Epithelial cell of esophagus (primary cell): ENCODE measurements around the gene REXO5.

ENCODE experiments used
- DNase-seq: peaks from one replicate; pipeline ENCODE4 v3.0.0; 2010; ENCODE audit warnings: low read depth
- H3K4me3 ChIP-seq: 2 replicates; pipeline ENCODE4 v1.5.1; 2011; ENCODE audit warnings: mild to moderate bottlenecking, low read length, control low read depth
- CTCF ChIP-seq: IDR thresholded peaks from 2 replicates; pipeline ENCODE4 v1.5.1; 2011; ENCODE audit warnings: low read depth, mild to moderate bottlenecking, low read length, control low read depth, inconsistent platforms; ENCODE audit not compliant: insufficient read depth; ENCODE audit errors: missing control alignments

The REXO5 gene

DNA sequence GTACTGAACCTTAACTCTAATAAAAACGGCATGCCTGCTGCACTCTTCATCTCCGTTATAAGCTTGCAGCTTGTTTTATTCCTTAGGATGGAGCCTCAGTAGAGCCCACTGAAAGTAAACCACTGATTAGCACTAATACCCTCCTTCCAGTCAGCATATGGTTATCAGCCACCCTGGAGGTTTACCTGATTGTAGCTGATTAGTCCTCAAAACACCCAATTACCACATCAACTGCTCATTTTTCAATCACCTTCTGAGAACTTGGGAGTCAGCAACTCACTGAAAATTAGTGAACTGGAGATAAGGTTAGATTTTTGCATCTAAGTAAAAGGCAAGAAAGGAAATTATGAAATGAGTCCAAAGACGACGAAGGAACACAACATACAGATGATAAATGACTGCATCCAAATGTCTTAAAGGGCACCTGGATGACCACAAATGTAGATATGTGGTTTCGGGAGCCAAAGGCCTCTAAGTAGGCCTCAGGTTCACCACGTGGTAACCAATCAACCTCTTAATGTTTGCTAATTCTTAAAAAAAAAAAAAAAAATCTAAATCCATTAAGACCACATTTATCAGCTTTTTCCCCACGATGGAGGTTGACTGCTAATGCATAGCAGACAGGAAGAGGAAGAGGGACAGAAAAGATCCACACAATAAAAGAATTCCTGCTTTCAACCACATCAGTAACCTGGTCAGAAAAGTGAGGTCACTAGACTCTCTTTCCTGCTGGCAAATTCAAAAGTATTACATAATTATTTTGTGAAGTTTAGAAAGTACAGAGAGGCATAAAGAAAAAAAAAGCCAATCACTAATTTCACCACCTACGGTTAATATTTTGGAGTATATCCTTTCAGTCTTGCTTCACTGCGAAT lies 65.9 kb downstream of the REXO5 start:
- no peak for DNase-seq
- H3K4me3 ChIP-seq, result no peak overlapping the region
- no peak for TF ChIP-seq CTCF

- no peak for DNase-seq
- no peak for TF ChIP-seq CTCF
- no peak overlapping the region for H3K4me3 ChIP-seq
Measured at GRCh38 chr16:20873331-20873730, 67.0 kb downstream of the REXO5 start.

GRCh38 chr16:20874088-20874581 lies 67.8 kb downstream of the REXO5 start:
- no peak for TF ChIP-seq CTCF
- H3K4me3 ChIP-seq, result no peak overlapping the region
- no peak for DNase-seq

GRCh38 chr16:20875355-20875650 lies 69.0 kb downstream of the REXO5 start:
- no peak for TF ChIP-seq CTCF
- no peak for DNase-seq
- no peak overlapping the region for H3K4me3 ChIP-seq

GRCh38 chr16:20878682-20879147 lies 72.4 kb downstream of the REXO5 start:
- TF ChIP-seq CTCF, result no peak
- H3K4me3 ChIP-seq, result no peak overlapping the region
- no peak for DNase-seq

DNA sequence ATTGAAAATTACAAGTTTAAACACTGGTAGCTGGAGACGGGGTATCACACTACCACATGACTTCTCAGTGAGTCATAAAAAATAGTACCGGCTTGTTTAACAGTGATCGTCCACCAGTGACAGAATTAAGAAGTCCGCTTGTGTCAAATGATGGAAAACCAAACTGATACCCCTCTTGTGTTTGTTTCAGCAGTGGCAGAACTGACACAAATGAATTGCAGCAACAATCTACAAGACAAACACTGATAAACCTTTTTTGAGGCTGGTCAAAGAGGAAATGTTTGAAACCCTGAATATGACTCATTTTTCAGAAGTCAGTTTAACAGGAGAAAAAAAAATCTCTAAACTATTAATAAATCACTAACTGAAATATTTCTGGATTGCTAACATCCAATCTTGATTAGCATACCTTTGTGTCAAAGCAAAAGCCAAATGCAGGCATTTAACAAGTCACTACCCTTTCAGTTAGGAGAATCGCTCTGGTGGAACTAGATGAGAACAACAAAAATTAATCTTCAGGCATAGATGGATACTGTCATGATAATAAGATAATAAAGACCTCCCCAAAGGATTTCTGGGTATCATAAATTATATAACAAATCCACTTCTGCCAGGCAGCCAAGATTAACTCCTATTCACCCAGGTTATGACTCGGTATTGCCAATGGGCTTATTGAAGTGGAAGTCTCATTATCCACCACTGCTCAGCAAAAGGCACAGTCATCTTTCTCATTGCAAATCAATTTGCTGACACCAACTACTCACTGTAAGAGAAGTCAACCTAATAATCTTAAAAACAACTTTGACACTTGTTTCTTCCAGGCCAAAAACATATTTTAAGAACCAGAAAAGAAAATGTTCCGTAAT lies 73.1 kb downstream of the REXO5 start:
- no peak for TF ChIP-seq CTCF
- DNase-seq, result peak; percentile 56
- no peak overlapping the region for H3K4me3 ChIP-seq
